ENCODE results near the gene PTPRC.

Gene PTPRC

DNA sequence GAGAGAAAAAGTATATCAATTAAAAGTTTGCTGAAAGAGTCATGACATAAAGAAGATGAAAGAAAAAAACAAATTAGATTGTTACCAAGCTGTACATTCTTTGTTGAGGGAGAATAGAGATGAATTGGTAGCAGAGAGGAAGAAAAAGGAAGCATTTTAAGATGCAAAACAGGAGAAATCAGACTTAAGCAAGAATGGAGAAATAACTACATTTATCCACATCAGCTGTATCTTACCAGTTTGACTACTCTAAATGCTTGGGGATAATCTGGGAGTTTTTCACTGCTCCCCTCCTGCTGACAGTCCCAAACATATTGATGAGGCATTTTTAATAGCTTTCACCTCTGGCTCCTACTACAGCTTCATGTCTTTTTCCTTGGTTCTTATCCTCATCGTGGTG, 16.8 kb upstream of the PTPRC start:
- no peak for DNase-seq

DNA sequence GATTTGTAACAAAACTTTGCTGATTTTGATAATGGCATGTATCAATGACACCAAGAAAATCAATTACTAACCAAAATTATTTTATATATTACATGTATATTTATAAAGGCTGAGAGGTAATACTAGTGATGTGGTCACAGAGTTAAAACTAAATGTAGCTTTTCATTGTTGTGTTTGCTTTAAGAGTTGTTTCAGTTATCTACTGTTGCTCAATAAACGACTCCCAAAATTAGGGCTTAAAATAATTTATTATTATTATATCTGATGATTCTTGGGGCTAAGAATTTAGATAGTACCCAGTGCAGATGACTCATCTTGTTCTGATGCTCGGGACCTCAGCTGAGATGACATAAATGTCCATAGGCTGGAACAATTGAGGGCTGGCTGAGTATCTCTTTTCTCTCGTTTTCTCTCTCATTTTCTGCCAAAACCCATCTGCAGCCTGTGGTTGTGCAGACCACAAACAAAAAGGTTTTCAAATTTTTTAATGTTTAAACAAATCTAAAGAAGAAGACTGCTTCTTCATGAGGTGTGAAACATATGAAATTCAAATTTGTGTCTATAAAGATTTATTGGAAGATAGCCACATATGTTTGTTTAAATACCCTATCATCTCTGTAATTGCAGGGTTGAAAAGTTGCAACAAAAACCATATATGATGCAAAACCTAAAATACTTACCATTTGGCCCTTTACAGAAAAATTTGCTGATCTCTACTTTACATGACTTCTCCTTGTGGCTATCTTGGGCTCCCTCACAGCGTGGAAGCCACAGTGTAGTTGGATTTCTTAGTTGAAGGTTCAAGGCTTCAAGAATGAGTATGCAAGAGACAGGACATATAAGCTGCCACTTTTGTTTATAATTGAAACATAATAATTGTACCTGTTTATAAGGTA, 14.8 kb upstream of the PTPRC start:
- no peak for DNase-seq

DNA sequence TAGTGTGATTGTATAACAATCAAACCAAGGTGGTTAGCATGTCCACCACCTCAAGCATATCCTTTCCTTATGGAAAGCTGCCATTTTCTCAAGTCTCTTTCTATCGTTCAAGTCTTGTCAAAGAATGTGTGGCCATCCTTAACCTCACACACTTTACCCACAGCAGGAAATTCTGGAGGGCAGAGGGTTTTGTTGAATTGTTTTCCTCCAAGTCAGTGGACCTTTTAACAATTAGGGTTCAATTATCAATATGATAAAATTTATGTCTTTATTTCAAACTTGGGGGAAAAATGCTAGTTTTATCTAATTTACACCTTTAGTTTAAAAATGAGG, 14.2 kb upstream of the PTPRC start:
- DNase-seq: no peak

DNA sequence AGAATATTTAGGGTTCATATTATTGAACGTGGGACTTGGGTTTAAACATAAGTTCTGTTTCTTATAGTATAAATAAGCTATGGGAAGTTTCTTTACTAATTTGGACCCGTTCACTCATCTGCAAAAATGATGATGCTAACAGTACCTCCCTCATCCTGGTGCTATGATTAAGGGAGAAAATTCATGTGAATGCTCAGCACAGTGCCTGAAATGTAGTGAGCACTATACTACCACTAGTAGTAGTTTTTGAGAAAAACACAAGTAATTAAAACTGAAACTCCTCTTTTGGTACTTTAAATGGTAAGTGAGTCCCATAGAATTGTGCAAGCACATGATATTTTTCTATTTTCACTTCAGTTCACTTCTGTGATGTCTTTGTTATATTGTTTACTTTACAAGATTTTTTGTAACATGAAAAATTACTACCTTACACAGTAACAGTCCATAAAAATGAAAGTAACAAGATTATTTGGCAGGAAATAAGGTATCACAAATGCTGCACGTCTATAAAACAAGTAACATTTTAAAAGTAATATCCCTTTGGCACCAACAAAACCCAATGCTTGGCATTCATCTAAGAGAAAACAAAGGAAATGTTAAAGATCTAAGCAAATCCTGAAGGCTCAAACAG, 11.3 kb upstream of the PTPRC start:
- no peak for DNase-seq

DNA sequence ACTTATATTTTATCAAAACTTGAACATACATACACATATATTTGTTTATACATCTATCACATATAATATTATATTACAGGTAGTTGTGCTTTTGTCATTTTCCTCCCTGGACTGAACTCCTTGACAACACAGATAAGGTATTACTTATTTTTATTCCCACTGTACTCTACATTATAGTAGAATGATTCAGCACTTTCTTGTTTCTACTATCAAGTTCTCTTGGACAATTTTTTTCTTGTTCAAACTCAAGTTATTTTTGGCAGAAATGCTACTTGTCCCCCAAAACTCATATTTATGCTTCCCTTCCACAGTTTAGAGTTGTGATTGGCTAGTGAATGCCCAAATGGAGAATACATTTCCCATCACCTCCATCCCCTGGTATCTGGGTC, 10.8 kb upstream of the PTPRC start:
- no peak for DNase-seq

DNA sequence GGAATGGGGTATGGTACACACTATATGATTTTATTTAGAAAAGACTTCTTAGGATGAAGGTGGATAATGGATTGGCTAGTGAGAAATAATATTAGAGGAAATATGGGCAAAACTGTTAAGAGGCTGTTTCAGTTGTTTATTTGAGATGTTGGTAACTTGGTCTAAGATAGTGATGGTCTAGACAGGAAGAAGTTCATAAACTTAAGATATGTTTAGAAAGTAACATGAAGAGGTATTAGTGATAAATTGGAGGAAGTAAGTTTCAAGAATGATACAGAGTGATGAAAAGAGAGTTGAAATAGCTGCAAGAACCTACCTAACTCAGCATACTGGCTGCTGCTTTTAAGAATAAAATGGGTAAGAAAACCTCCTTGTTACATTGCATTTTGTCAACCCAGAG, 9.2 kb upstream of the PTPRC start:
- DNase-seq: no peak

DNA sequence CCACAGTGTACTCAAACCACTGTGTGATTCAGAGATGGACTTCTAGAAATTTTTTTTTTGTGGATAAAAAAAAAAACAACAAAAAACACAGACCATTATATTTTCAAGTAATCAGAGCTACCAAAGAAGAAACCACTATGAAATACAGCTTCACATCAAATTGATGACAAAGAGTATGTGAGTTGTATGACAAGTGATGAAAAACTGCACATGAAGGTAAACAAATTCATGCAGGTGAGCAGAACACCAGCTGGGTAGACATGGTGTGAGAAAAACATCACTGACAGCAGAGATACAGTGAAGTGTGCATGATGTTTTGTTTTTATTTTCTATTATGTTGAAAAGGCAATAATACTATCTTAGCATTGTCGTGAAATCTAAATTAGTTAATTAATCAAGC, 8.0 kb upstream of the PTPRC start:
- no peak for DNase-seq

DNA sequence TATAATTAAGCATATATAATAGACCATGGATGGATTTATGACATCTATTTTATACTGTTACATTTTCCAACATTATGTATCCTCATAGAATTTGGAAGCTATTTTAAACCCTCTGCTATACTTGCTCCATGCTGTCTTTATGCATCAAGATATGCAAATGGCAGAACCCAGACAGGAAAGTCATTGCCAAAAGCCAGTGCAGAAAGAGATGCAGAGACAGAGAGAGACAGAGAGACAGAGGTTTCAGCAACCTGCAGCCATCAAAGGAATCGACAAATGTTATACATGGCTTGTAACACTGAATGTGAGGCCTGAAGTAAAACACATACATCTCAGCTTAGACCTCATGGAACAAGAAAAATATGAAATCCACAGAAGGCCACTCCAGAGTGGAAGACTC, 7.5 kb upstream of the PTPRC start:
- no peak for DNase-seq

DNA sequence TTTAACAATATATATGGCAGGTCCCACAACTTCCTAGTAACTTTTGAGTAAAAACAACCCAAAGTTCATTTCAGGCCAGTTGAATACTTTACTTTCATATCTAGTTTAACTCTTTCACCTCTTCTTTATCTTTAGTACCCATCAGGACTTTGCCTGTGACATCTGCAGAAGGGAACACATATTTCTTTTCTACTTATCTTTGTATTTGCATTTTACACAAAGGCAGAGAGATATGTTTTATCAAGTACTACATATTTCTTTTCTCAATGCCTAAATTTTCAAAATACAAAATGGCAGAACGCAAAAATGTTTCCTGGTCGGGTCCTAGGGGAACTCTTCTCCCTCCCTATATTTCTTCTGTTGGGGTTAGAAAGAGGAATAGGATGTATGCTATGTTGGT, 6.8 kb upstream of the PTPRC start:
- no peak for DNase-seq

DNA sequence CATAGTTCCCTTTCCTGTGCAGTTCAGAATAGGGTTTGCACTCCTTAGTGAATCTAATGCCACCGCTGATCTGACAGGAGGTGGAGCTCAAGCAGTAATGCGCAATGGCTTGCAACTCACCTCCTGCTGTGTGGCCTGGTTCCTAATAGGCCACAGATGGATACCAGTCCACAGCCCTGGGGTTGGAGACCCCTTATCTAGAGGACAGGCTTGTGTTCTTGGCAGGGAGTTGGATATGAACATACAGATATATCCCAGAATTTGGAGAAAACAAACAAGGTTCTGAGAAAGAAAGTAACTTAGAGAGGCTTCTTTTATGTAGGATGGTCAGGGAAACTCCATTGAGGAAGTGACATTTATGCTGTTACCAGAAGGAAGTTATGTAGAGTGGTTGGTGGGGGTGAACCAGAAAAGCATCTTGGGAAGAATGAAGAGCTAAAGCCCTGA, 5.1 kb upstream of the PTPRC start:
- no peak for DNase-seq

DNA sequence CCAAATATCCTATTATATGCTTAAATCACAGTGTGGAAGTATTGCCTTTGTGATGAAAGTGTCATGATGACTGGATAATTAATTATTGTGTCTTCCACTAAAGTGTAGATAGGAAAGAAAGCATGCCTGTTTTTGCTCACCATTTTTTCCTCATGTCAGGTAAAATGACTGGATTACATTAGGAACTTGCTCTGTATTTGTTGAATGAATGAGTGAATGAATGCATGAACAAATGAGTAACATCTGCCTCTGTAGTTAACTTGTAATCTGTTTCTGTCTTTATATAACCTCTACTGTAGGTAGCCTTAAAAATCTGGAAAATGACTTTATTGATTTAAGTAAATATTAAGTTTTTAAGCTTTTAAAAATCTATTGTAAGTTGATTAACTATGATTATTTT, 2.9 kb upstream of the PTPRC start:
- DNase-seq: no peak

DNA sequence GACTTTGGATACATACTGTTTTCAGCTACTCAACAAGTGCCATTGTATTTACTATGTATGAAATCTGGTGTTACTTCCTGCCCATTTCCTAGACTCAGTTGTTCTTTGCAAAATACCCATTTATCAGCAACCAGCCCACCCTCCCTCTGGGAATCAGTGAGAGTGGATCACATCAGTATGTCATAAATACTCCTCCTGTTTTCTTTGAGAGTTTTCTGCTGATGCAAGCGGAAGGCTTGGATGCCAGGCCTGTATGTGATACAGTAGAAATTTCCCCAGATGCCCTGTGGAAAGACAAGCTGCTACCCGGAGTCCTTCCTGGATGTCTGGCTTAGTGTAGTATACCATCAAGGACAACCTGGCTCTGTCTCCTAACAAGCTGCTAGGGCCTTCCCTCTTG, 2.4 kb upstream of the PTPRC start:
- DNase-seq: no peak

DNA sequence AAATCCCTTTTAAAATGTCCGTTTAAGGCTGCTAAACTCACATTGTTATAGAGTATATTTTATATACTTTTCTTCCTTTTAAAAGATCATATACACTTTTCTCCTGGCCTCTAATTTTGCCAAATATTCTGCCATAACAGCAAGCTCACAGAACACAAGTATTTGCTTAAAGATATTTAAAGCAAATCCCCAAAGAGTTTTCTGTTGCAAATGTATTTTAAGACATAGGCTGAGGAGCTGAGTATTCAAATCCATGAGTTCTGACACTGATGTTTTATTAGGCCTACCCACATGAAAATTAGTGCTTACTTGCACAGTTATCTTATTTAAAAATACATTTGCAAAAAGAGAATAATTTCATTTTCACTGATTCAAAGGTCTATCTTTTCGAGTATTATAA, 1.7 kb upstream of the PTPRC start:
- DNase-seq: no peak

DNA sequence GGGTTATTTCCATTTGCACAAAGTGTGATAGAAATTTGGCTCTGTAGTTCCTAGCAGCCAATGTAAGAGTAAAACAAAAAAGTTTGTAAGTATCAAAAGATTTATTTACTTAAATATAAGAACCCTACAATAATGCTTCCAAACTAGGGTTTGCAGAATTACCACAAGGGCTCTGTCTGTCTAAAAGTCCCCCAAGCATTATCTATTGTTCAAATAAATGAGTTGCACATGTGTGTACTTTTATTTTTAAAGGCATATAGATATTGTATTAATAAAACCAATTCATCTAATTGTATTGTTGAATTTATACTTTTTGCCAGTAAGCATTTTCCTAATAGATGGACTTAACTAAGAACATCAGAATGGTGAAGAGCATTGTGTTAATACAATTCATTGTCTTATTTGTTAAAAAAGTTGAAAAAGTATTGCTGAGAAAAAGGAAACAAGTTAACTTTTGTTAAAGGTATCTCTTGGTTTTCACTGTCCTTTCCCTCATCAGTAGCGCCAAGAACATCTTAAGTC, 863 bp upstream of the PTPRC start:
- no peak for DNase-seq

DNA sequence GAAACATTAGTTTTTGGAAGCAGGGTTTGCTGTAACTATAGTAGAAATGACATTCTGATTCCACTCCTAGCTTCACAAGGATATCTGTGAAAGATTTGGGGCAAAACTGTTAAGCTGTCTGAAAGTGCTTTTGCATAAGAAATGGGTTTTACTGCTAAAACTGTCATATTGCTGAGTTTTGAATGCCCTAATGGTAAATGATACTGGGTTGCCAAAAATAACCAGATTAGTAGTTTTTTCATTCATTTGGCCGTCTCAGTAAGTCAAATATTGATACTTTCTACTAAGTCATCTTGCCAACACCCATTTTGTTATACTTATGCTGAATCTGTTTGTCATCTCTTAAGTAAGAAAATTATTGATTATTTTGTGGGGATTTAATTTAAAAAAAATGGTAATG, 399 bp upstream of the PTPRC start:
- no peak for DNase-seq

DNA sequence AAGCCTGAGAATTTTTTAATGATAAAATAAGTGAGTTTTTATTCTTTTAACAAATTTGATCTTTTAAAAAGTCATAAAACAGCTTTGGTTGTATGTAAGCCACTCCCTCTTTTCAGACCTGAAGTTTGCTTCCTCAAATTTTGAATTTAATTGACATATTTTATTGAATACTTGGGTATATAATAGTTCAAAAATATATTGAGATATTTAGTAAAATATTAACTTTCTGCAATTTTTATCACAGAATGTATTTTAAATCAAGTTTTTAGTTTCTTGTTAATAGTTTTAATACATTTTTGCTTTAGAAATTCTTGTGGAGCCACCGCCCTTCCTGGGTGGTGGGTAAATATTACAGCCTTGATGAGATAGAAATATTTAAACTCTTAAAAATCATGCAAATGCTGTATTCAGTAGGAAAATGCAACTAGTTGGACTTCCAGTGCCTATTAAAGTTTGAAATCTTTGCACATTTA, 867 bp downstream of the PTPRC start:
- DNase-seq: no peak

DNA sequence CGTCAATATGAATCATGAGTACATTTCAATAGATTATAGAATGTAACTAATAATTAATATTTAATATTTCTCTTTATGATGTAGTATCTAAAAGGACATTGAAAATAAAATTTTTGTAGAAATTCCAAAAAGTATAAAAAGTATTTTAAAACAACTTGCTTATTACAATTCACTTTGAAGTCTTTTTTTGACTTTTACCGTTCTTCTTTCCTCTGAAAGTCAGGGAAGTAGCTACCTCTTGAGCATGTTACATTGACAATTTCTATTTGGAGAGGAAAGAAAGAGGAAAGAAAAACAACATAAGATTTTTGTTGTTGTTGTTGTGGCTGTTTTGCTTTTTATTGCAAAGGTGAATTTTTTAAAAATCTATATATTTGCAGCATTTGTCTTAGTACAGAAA, 1.3 kb downstream of the PTPRC start:
- no peak for DNase-seq

DNA sequence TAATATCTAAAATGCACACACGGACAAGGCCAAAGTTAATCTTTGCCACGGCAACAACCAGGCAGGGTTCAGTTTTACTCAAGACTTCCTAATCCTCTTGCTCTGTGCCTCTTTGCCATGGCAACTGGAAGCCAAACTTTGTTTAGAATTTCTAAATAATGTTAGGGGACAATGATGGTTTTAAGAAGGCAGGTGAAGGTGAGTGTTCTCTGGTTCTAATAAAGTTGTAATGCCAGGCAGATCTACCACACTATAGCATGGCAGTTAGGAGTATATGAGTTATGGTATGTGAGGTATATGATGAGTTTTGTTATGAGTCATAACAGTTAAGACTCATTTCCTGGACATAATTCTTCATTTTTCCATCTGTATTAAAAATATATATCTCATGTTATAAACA, 2.7 kb downstream of the PTPRC start:
- no peak for DNase-seq

DNA sequence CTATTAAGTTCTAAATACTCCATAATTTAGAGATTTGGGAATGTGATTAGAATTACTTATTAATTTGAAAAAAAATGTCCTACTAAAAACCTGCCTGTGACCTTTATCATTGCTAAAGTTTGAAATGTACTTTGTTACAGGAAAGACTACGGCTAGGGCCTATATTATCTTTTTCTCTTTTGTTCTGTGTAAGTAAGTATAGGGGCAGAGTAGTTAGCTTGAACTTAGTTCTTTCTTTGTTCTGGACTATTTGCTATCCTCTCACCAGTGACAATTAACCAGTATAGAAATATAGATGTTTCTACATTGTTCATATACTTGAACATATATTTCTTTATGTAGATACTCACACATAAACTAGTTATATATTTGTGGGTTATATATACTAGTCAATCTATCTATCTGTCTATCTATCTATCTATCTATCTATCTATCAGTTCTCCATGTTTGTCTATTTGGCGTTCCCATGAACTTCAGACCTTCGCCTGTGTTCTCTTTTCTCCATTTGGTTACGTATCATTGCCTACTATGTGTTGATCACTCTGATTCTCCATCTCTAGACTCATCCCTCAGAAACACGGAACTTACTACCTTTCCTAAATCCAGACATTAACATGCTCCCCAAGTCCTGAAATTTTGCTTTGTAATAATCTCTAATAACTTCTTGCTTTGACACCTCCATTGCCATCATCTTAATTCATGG, 3.3 kb downstream of the PTPRC start:
- DNase-seq: no peak

DNA sequence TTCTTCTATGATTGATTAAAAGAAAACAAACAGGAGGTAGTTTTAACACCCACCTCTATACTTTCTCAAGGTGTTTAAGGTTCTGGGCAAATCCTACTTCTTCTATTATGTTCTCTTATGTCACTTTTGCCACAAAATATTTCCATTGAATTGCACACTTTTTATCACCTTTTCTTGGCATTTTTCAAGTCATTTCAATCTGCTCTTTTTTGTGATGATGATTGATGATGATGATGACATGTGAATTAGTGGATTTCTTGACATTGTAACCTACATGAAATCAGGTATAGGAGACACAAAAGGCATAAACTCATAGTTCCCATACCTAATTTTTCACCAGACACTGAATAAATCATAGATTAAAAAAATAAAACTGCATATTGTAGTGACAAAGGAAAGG, 4.1 kb downstream of the PTPRC start:
- no peak for DNase-seq

DNA sequence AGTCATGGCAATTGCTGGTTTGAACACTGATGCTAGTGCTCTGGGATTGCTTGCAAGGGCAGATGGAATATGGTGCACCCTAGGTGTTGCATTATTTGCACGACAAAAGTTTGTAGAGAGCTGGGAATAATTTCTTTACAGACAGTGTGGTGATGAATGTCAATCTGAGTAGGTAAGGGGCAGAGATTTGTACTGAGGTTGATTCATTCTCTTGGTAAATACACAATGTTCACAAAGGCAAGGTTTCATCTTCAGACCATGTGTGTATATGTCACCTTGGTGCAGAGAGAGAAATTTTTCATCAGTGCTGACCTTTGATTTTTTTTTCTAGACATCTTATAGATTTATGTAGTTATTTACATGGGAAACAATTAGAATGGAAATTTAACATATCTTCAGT, 5.0 kb downstream of the PTPRC start:
- DNase-seq: no peak

DNA sequence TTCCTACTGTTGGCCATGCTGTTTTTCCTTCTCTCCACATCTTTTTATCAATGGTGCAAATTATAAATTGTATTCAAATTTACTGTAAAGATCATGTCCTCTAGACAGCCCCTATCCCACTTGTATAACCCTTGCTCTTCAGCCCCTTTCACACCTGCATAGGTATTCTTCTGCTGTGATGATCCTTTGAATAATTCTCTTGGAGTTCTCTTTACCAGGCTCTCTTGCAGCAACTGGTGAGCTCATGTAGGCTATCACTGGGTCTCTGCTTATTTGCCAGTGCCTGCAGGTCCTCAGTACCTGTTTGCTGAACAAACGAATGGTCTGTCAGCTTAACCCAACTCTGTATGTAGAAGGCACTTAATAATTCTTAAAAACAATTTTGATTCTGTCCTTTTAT, 8.2 kb downstream of the PTPRC start:
- DNase-seq: no peak

DNA sequence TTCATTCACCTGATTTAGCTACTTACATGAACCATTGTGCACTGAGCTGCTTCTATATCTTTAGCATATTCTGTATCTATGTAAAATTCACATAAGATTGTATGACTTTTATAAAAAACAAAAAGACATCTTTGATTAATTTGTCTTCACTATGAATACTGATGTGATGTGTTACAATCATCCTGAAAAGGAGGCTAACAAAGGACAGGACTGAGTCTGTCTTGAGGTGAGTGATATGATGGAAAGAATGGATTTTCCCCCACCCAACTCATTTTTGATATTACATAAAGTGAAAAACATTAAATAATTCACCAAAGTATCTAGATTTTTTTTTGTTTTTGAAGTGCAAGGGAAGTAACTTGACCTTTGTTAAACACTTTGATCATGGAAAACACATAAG, 9.8 kb downstream of the PTPRC start:
- DNase-seq: no peak

All from C1 segment of cervical spinal cord (tissue), 14 donors.